HFFc6 (cell line): ENCODE results near the gene PTP4A1. TPM values are rescaled to one million over a fixed set of nuclear protein-coding genes. Genes with fewer than 3 reads are reported as not detected.

Source experiments
- DNase-seq: peaks from one replicate; pipeline ENCODE4 v3.0.0-alpha.2; 2018
- H3K27ac Mint-ChIP-seq: 2 replicates; pipeline ENCODE4 v1.8.0; 2020; ENCODE audit warnings: mild to moderate bottlenecking, mixed read lengths
- H3K27me3 Mint-ChIP-seq: 2 replicates; pipeline ENCODE4 v1.8.0; 2021; ENCODE audit warnings: mild to moderate bottlenecking, moderate library complexity, mixed read lengths; ENCODE audit not compliant: insufficient read depth
- H3K36me3 Mint-ChIP-seq: 2 replicates; pipeline ENCODE4 v1.8.0; 2021; ENCODE audit warnings: low read depth, mixed read lengths
- H3K4me1 Mint-ChIP-seq: 2 replicates; pipeline ENCODE4 v1.8.0; 2020; ENCODE audit warnings: low read depth, mixed read lengths
- H3K4me3 Mint-ChIP-seq: 2 replicates; pipeline ENCODE4 v1.8.0; 2020; ENCODE audit warnings: mild to moderate bottlenecking, moderate library complexity, mixed read lengths
- H3K9me3 Mint-ChIP-seq: 2 replicates; pipeline ENCODE4 v1.8.0; 2020; ENCODE audit warnings: mild to moderate bottlenecking, mixed read lengths
- total RNA-seq, 6 experiments: library from RNA; stranded (reverse); fragmentation: NEBNext Ultra II Directional; extraction: Animal tissue kit (Norgen Biotek cat#: 25700); gene quantifications; 2 replicates in 1 of 6; 3 replicates in 5 of 6; pipeline ENCODE4 v1.2.3, GENCODE V29; 2021
- TF ChIP-seq, protein P1 (sequence below): fragments of 200-600 bp; sonication (generic); IDR thresholded peaks from 2 replicates; pipeline ENCODE4 v1.5.0; 2021; ENCODE audit warnings: antibody characterized with exemption, mild to moderate bottlenecking

Gene PTP4A1
- total RNA-seq, 6 experiments from 2014 or later, result 86.1 to 109 (median 98.0) TPM

DNA sequence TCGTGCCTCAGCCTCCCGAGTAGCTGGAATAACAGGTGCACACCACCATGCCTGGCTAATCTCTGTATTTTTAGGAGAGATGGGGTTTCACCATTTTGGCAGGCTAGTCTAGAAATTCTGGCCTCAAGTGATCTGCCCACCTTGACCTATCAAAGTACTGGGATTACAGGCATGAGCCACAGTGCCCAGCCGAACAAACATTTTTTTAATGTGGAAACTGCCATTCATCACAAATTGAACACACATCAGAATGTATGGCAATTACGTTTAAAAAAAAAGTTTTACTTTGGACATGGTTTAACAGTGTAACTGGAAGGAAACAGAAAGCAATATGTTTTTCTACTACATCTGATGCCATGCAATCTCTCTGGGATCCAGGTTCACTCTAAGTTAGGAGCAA, 38.3 kb upstream of the PTP4A1 start:
- no peak for DNase-seq

DNA sequence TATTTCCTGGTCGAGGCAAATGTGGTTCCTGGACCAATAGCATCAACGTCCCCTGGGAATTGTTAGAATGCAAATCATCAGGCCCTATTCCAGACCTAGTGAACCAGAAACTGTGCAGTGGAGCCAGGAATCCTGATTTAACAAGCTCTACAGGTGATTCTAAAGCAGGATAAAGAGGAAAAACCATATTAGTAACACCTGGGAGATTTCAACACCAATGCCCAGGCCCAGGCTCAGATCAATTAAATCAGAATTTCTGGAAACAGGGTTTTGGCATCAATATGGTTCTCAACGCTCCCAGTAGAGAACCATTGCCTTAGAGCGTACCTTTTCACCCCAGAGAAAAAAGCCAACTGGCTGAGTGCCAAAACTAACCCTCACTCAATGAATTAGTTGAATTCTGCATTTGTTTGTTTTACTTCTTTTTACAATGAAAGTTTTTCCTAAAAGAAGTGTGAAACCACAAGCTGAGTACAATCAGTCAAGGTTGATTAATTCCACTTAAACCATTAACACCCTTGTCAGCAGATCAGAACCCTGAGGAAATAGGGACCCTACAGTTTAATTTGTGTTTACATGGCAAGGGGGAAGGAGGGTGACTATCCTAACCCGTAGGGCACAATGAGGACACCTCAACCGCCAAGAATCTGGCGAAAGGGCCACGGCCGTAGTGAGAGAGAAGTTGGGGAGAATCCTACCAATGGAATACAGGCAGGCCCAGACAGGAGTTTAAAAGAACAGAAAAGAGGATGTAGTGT, 34.9 kb upstream of the PTP4A1 start:
- TF ChIP-seq, protein P1, sequence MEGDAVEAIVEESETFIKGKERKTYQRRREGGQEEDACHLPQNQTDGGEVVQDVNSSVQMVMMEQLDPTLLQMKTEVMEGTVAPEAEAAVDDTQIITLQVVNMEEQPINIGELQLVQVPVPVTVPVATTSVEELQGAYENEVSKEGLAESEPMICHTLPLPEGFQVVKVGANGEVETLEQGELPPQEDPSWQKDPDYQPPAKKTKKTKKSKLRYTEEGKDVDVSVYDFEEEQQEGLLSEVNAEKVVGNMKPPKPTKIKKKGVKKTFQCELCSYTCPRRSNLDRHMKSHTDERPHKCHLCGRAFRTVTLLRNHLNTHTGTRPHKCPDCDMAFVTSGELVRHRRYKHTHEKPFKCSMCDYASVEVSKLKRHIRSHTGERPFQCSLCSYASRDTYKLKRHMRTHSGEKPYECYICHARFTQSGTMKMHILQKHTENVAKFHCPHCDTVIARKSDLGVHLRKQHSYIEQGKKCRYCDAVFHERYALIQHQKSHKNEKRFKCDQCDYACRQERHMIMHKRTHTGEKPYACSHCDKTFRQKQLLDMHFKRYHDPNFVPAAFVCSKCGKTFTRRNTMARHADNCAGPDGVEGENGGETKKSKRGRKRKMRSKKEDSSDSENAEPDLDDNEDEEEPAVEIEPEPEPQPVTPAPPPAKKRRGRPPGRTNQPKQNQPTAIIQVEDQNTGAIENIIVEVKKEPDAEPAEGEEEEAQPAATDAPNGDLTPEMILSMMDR, result no peak
- Mint-ChIP-seq H3K27me3 (peaks cover 6% of the 10 kb centered on the region; the same call in 1 of the 2 replicates), H3K4me1 (no peaks in the 10 kb centered on the region), H3K9me3 (no peaks in the 10 kb centered on the region), H3K36me3 (no peaks in the 10 kb centered on the region), H3K4me3 (no peak overlapping the region), H3K27ac (no peak overlapping the region)
- no peak for DNase-seq

More for the DNA sequence above, 38.3 kb upstream of the PTP4A1 start:
- no peaks in the 10 kb centered on the region for H3K36me3 Mint-ChIP-seq
- no peak overlapping the region for H3K4me3 Mint-ChIP-seq
- TF ChIP-seq, protein P1, result no peak
- no peak overlapping the region for H3K27ac Mint-ChIP-seq
- no peaks in the 10 kb centered on the region for H3K9me3 Mint-ChIP-seq
- peaks cover 7% of the 10 kb centered on the region; the same call in 1 of the 2 replicates for H3K4me1 Mint-ChIP-seq
- H3K27me3 Mint-ChIP-seq, result peaks cover 2% of the 10 kb centered on the region; the same call in 1 of the 2 replicates

DNA sequence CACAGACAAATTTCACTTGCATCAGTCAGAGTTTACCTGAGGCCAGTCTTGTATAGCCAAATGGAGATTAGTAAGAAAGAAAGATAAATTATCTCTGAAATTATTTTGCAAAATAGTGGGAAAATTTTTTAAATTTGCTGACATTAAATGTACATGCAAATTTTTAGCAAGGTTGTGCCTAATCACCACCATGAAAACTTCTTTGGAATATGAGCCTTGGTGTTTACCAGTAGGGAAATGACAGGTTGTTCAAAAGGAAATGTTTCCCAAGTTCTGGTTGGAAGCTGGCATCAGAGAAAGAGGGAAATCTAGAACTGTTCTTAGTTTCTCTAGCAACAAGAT, 34.4 kb upstream of the PTP4A1 start:
- Mint-ChIP-seq H3K4me3 (no peak overlapping the region), H3K9me3 (no peaks in the 10 kb centered on the region), H3K27me3 (peaks cover 6% of the 10 kb centered on the region), H3K36me3 (no peaks in the 10 kb centered on the region), H3K27ac (no peak overlapping the region), H3K4me1 (no peaks in the 10 kb centered on the region)
- TF ChIP-seq, protein P1, result no peak
- DNase-seq, result no peak

DNA sequence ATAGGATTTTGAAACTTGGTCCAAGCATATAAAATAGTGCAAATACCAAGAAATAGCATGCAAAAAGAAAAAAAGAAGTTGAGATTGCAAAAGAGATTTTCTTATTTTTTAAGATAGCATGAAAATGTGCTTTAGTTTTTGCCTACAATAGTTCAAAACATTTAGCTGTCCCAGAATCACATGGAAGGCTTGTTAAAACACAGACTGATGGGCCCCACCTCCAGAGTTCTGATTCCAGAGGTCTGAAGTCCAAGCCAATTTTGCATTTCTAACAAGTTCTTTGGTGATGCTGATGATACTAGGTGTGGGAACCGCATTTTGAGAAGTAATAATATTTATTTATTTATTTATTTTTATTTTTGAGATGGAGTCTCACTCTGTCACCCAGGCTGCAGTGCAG, 33.7 kb upstream of the PTP4A1 start:
- no peak overlapping the region for H3K27ac Mint-ChIP-seq
- no peaks in the 10 kb centered on the region for H3K9me3 Mint-ChIP-seq
- H3K4me3 Mint-ChIP-seq, result no peak overlapping the region
- no peaks in the 10 kb centered on the region for H3K36me3 Mint-ChIP-seq
- no peaks in the 10 kb centered on the region for H3K4me1 Mint-ChIP-seq
- H3K27me3 Mint-ChIP-seq, result peaks cover 6% of the 10 kb centered on the region
- TF ChIP-seq, protein P1, result no peak
- DNase-seq, result no peak

DNA sequence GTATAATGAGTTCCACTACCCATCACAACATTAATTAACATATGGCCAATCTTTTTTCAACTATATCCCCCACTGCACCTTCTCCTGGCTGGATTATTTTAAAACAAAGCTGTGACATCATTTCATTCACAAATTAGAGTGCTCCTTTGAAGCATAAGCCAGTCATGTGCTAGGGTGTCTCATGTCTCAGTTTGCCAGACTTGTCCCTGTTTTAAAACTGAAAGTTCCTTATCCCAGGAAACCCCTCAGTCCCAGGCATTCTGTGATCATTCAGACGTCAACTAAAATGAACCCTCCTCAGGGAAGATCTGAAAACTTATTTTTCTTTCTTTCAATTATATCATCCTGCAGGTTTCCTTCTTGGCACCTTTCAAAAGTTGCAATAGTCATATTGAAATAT, 29.3 kb upstream of the PTP4A1 start:
- H3K4me1 Mint-ChIP-seq, result no peaks in the 10 kb centered on the region
- TF ChIP-seq, protein P1, result no peak
- DNase-seq, result no peak
- H3K9me3 Mint-ChIP-seq, result no peaks in the 10 kb centered on the region
- no peak overlapping the region for H3K27ac Mint-ChIP-seq
- H3K27me3 Mint-ChIP-seq, result peaks cover 4% of the 10 kb centered on the region
- no peak overlapping the region for H3K4me3 Mint-ChIP-seq
- no peaks in the 10 kb centered on the region for H3K36me3 Mint-ChIP-seq
